Right lobe of liver (tissue), 4 donors: ENCODE results near the gene TNS4.

Source experiments
- POLR2A ChIP-seq: fragments of 450-650 bp; IDR thresholded peaks from one replicate; pipeline ENCODE4 v1.6.1; 2017; ENCODE audit warnings: antibody characterized with exemption, mild to moderate bottlenecking
- TF ChIP-seq, protein P1 (sequence below), 4 donors: fragments of 200-600 bp in 3 of 4; fragments of 450-650 bp in 1 of 4; IDR thresholded peaks; one replicate each; pipeline versions ENCODE4 v1.5.1 to v1.8.0; 2016 to 2022; ENCODE audit warnings: antibody characterized with exemption in 4 of 4, mild to moderate bottlenecking in 2 of 4
- donor health status: DM: no; HTN: no; CAD: no.
- donor health status: DM: no; HTN: no; CAD: no.
- donor health status: DM: no; HTN: yes; CAD: no.

DNA sequence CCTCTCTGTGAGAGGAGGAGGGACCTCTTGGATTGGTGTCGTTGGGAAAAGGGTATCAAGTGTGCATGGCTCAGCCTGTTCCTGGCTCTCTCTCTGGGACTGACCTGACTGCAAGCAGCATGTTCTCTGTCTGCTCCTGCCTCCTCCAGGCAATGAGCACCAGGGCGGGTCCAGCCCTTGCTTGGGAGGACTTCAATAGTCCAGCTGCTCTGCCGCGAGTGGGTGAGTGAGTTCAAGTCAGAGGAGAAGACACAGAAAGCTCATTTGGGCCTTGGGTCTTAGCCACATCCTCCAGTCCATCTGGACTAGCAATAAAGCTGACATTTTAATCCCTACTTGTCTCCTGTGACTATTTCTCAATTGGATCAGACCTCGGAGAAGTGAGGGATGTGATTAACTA is 25.2 kb upstream of the TNS4 start:
- TF ChIP-seq POLR2A, result no peak
- TF ChIP-seq, protein P1, sequence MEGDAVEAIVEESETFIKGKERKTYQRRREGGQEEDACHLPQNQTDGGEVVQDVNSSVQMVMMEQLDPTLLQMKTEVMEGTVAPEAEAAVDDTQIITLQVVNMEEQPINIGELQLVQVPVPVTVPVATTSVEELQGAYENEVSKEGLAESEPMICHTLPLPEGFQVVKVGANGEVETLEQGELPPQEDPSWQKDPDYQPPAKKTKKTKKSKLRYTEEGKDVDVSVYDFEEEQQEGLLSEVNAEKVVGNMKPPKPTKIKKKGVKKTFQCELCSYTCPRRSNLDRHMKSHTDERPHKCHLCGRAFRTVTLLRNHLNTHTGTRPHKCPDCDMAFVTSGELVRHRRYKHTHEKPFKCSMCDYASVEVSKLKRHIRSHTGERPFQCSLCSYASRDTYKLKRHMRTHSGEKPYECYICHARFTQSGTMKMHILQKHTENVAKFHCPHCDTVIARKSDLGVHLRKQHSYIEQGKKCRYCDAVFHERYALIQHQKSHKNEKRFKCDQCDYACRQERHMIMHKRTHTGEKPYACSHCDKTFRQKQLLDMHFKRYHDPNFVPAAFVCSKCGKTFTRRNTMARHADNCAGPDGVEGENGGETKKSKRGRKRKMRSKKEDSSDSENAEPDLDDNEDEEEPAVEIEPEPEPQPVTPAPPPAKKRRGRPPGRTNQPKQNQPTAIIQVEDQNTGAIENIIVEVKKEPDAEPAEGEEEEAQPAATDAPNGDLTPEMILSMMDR (IDR thresholded peaks at IDR 0.05), result no peak
